AG04449 (cell line): ENCODE results near the gene LNX2.

Source experiments
- CTCF ChIA-PET: fragments of 350-600 bp; formaldehyde crosslinking; extraction: SDS; loops from one replicate; lab custom pipeline; 2021; ENCODE audit warnings: antibody characterized with exemption; lab: Yijun Ruan, JAX
- POLR2A ChIA-PET: fragments of 400-600, 350-600 bp; formaldehyde crosslinking; extraction: SDS; loops from one replicate; lab custom pipeline; 2020; ENCODE audit warnings: antibody characterized with exemption, inconsistent platforms; lab: Yijun Ruan, JAX
- DNase-seq: peaks from one replicate; pipeline ENCODE4 v3.0.0-alpha.2; 2010; ENCODE audit warnings: low read depth, low spot score
- H3K4me3 ChIP-seq: 2 replicates; pipeline ENCODE4 v1.5.1; 2011; ENCODE audit warnings: low read depth, mild to moderate bottlenecking, control low read depth, low read length
- TF ChIP-seq, protein P1 (sequence below): IDR thresholded peaks from one replicate; pipeline ENCODE4 v1.5.1; 2011; ENCODE audit warnings: mild to moderate bottlenecking, moderate library complexity, low read length, control low read depth, inconsistent platforms; ENCODE audit not compliant: insufficient read depth; ENCODE audit errors: missing control alignments

LNX2 gene

DNA sequence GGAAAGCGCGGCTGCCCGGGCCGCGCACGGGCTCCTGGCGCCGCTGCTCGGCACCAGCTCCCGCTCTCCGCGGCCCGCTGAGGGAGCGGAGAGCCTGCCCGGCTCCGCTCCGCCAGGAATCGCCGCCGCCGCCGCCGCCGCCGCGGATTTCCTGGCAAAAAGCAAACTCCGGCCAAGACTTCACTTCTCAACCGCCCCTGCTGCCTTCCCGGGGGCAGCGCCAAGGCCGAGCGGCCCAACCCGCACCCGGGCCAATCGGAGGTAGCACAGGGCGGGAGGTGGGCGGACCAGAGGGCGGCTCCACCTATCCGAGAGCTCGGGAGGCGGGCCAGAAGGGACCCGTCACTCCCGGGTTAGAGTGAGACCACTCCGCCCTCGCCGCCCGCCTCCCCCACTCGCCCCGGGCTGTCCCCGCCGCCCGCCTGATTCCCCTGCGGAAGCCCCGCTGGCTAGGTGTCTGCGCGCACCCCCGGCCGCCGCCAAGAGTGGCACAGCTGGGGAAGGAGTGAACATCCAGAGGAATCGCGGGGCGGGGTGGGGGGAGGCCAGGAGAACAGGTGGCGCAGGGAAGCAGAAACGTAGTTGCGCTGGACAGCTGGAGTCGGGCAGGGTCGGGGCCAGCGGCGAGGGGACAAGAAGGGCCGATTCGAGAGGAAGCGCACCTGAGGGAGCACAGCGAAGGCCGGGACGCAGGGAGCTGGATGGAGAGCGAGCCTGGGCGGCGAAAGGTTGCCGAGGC lies at the start of gene LNX2:
Gene LNX2, minus strand, starts transcription at position 153 of the 739 bp plus-strand sequence. CDS start 38,826 bp downstream, outside the sequence.
- TF ChIP-seq, protein P1, sequence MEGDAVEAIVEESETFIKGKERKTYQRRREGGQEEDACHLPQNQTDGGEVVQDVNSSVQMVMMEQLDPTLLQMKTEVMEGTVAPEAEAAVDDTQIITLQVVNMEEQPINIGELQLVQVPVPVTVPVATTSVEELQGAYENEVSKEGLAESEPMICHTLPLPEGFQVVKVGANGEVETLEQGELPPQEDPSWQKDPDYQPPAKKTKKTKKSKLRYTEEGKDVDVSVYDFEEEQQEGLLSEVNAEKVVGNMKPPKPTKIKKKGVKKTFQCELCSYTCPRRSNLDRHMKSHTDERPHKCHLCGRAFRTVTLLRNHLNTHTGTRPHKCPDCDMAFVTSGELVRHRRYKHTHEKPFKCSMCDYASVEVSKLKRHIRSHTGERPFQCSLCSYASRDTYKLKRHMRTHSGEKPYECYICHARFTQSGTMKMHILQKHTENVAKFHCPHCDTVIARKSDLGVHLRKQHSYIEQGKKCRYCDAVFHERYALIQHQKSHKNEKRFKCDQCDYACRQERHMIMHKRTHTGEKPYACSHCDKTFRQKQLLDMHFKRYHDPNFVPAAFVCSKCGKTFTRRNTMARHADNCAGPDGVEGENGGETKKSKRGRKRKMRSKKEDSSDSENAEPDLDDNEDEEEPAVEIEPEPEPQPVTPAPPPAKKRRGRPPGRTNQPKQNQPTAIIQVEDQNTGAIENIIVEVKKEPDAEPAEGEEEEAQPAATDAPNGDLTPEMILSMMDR, result no peak
- peak; percentile 65 for DNase-seq
- ChIA-PET POLR2A (interaction anchor here (0.9 kb wide), 1 partner anchor 18 kb away, joined by 4 read pairs; no protein-coding TSS in a partner anchor), CTCF (interaction anchor here (0.6 to 3.6 kb wide), 9 partner anchors 11 to 334 kb away, joined by 3 to 11 read pairs (median 3); no protein-coding TSS in a partner anchor)
- H3K4me3 ChIP-seq, result peak within 1 kb of the TSS; percentile 76

DNA sequence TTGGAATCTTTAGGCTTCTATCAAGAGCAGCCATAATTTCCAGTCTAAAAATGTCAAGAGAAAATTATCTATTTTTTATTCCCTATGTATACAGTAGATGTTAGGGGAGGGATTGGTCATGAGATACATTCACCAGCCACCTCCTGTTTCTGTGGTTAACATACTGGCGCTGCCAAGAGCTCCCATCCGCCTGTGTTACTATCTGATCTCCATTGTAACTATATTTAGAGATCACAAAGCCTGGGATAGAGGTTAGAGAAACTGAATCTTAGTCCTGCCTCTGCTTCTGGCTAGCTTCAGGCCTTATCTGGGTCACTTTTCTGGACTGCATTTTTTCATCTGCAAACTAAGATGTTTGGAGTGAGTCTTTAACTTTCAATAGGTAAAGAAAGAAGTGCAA lies 47.6 kb upstream of the LNX2 start:
- POLR2A ChIA-PET, result no interaction called here
- H3K4me3 ChIP-seq, result no peak overlapping the region
- CTCF ChIA-PET, result interaction anchor here (1.2 kb wide), 1 partner anchor 163 kb away, joined by 5 read pairs; no protein-coding TSS in a partner anchor
- no peak for DNase-seq
- TF ChIP-seq, protein P1, result no peak

DNA sequence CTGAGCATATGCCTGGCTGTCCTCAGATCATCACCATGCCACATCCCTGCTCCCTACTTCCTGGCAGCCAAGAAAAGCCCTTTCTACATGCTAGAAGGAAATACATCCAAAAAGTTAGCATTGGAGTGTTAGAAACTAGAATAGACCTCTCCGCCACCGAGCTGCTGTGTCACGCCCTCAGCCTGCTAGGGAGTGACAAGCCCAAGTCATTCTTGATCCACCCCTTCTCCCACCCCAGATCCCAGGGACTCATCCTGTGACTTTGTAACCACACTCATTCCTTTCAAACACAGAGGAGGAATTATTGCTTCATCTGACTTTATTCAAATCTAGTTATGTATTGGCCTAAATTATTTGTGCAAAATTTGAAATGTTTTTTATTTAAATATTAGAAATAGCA lies 46.6 kb upstream of the LNX2 start:
- CTCF ChIA-PET, result no interaction called here
- TF ChIP-seq, protein P1, result no peak
- no peak for DNase-seq
- no peak overlapping the region for H3K4me3 ChIP-seq
- POLR2A ChIA-PET, result no interaction called here

DNA sequence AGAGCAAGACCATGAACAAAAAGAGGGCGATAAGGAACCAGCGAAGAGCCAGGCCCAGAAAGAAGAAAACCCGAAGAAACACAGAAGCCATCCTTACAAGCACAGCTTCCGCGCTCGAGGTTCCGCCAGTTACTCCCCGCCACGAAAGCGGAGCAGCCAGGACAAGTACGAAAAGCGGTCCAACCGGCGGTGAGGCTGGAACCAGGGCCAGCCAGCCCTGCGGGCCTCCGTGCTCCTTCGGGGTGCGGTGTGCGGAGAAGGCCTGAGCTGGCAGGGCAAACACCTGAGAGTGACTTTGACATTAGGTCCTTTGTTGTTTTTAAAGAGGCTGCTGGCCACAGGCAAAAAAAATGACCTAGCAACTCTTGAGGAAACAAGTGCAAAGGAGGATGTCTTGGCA lies 45.4 kb upstream of the LNX2 start:
- TF ChIP-seq, protein P1, result no peak
- no peak overlapping the region for H3K4me3 ChIP-seq
- no peak for DNase-seq
- ChIA-PET POLR2A (no interaction called here), CTCF (interaction anchor here (1.3 to 1.7 kb wide), 4 partner anchors 15 to 164 kb away, joined by 3 to 6 read pairs (median 4); no protein-coding TSS in a partner anchor)

DNA sequence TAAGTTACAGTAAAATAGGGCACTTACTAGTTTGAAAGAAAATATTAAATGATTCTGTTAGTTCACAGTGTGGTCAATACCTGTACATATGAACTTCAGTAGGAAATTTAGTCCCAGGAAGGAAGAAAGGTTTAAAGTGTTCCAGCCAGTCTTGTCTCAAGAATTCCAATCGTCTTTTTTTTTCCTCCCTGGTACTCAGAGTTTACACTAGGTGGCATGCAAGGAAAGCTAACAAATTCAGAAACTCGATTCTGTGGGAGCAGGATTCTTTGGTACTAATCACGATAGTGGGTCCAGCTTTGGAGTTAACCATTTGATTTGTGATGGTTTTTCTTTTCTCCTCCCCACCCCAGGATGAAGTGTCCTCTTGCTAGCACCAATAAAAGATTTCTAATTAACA lies 45.0 kb upstream of the LNX2 start:
- TF ChIP-seq, protein P1, result peak; percentile 6
- DNase-seq, result no peak
- no peak overlapping the region for H3K4me3 ChIP-seq
- ChIA-PET POLR2A (no interaction called here), CTCF (interaction anchor here (1.0 to 1.7 kb wide), 5 partner anchors 15 to 165 kb away, joined by 3 to 6 read pairs (median 4); no protein-coding TSS in a partner anchor)

DNA sequence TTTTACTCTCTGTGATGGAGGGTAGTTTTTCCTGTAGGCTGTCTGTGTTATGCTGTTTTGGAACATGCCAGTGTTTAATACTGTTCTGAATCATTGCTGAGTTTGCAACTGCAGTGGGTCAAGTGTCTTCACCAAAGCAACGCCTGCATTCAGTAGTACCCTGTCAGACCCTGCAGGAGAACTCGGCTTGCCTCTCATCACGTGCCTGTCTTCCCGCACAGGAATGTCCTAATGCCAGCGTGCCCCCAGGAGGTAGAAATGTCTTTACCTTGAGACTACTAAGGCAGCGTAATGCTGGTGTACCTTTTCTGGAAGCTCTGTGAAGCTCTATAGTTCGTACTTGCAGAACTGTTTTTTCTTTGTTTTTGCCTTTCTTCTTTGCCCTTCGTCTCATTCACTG lies 43.6 kb upstream of the LNX2 start:
- TF ChIP-seq, protein P1, result no peak
- CTCF ChIA-PET, result no interaction called here
- POLR2A ChIA-PET, result no interaction called here
- DNase-seq, result no peak
- no peak overlapping the region for H3K4me3 ChIP-seq
